Measurements from ENCODE around the gene EIF2B5.

GRCh38 chr3:184099806-184100686 lies 35.1 kb upstream of the EIF2B5 start:
- TF ChIP-seq CTCF (IDR thresholded peaks at IDR 0.05) (no peak), POLR2A (IDR thresholded peaks at IDR 0.05) (no peak)

Measured in transverse colon (tissue), 3 donors.